Measurements from ENCODE around the gene PRPF19.

PRPF19 gene

DNA sequence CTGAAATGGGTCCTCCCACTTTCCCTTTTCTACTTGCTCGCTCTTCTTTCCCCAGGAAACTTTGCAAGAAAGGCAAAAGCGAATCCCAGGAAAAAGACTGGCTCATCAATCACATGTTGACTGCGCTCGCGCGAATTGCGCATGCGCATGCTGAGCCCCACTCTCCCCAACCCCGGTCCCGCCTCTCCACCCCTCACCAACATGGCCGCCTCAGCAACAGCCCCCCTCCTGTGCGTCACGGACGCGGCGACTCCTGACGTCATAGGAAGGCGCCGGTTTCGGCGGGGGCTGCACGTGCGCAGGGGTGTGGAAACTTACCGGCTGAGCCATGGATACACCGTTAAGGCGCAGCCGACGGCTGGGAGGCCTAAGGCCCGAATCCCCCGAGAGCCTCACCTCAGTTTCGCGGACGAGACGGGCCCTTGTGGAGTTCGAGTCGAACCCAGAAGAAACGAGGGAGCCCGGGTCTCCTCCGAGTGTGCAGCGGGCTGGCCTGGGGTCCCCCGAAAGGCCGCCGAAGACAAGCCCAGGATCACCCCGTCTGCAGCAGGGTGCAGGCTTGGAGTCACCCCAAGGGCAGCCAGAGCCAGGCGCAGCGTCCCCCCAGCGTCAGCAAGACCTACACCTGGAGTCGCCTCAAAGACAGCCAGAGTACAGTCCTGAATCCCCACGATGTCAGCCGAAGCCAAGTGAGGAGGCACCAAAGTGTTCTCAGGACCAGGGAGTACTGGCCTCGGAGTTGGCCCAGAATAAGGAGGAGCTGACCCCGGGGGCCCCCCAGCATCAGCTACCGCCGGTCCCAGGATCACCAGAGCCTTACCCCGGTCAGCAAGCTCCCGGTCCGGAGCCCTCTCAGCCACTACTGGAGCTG, 64.4 kb downstream of the PRPF19 start, which contains the start of gene CCDC86:
Gene CCDC86 (plus strand): TSS at position 317 of the 871 bp plus-strand sequence. CDS start 12 bp downstream, at position 329.
- TF ChIP-seq CTCF (IDR thresholded peaks at IDR 0.05; ENCODE audit: low read depth, low read length) = no peak
- H3K4me3 ChIP-seq (ENCODE audit: low read depth, low read length) = peak within 1 kb of the TSS; percentile 74

All from WI38 (cell line).